Measurements from ENCODE around the gene SOS1. TPM values are rescaled to one million over a fixed set of nuclear protein-coding genes. Genes with fewer than 3 reads are reported as not detected.

Gene SOS1
- total RNA-seq, 1 donor from 2014 or later = 28.5 TPM

- no peak overlapping the region for H3K27ac ChIP-seq
- peaks cover 17% of the 10 kb centered on the region for H3K36me3 Mint-ChIP-seq
- H3K4me1 ChIP-seq = no peaks in the 10 kb centered on the region
- no peaks in the 10 kb centered on the region for H4K20me1 ChIP-seq (ENCODE audit: low read depth)
- no peak for TF ChIP-seq CTCF (IDR thresholded peaks at IDR 0.05)
- no peak for TF ChIP-seq EZH2 (IDR thresholded peaks at IDR 0.05)
- TF ChIP-seq EZH2phosphoT487 (IDR thresholded peaks at IDR 0.05) = no peak
- no peaks in the 10 kb centered on the region for H3K36me3 ChIP-seq
- H3K4me3 ChIP-seq = no peak overlapping the region
- no peak overlapping the region for H3K9ac ChIP-seq
- no peak overlapping the region for H3K4me3 Mint-ChIP-seq
- no peak overlapping the region for H3K4me2 ChIP-seq
- no peaks in the 10 kb centered on the region for H3K79me2 ChIP-seq (ENCODE audit: low read depth)
- H3K9me3 ChIP-seq (ENCODE audit: low read depth) = no peaks in the 10 kb centered on the region
- no peaks in the 10 kb centered on the region for H3K4me1 Mint-ChIP-seq
- no peaks in the 10 kb centered on the region for H3K9me3 Mint-ChIP-seq
- no peaks in the 10 kb centered on the region for H3K27me3 ChIP-seq
- no peak overlapping the region for H2AFZ ChIP-seq (replicated peaks)
- H3F3A ChIP-seq (ENCODE audit: low read depth) = no peaks in the 10 kb centered on the region
- no peak for DNase-seq (ENCODE audit: low spot score)
- H3K27me3 Mint-ChIP-seq (ENCODE audit: insufficient read depth, low read depth) = peaks cover 2% of the 10 kb centered on the region
- H3K27ac Mint-ChIP-seq = no peak overlapping the region
Measured at GRCh38 chr2:38981003-38981669, 139.7 kb downstream of the SOS1 start.

GRCh38 chr2:38978908-38979307 lies 141.9 kb downstream of the SOS1 start:
- H3K27ac Mint-ChIP-seq = peak overlapping the region; percentile 36
- Histone ChIP-seq H2AFZ (replicated peaks) (no peak overlapping the region), H3K27me3 (no peaks in the 10 kb centered on the region), H4K20me1 (ENCODE audit: low read depth) (no peaks in the 10 kb centered on the region), H3K4me3 (no peak overlapping the region), H3K79me2 (ENCODE audit: low read depth) (no peaks in the 10 kb centered on the region), H3K27ac (no peak overlapping the region), H3K4me1 (no peaks in the 10 kb centered on the region), H3K4me2 (no peak overlapping the region), H3K9ac (no peak overlapping the region), H3K9me3 (ENCODE audit: low read depth) (no peaks in the 10 kb centered on the region), H3F3A (ENCODE audit: low read depth) (no peaks in the 10 kb centered on the region), H3K36me3 (no peaks in the 10 kb centered on the region)
- H3K4me3 Mint-ChIP-seq = no peak overlapping the region
- DNase-seq (ENCODE audit: low spot score) = no peak
- no peak for TF ChIP-seq EZH2phosphoT487 (IDR thresholded peaks at IDR 0.05)
- TF ChIP-seq CTCF (IDR thresholded peaks at IDR 0.05) = no peak
- no peak for TF ChIP-seq EZH2 (IDR thresholded peaks at IDR 0.05)
- H3K9me3 Mint-ChIP-seq = no peaks in the 10 kb centered on the region
- no peaks in the 10 kb centered on the region for H3K4me1 Mint-ChIP-seq
- peaks cover 4% of the 10 kb centered on the region for H3K36me3 Mint-ChIP-seq
- H3K27me3 Mint-ChIP-seq (ENCODE audit: insufficient read depth, low read depth) = peaks cover 2% of the 10 kb centered on the region

- no peak overlapping the region for H2AFZ ChIP-seq (replicated peaks)
- no peaks in the 10 kb centered on the region for H3K79me2 ChIP-seq (ENCODE audit: low read depth)
- H3K9ac ChIP-seq = no peak overlapping the region
- no peaks in the 10 kb centered on the region for H4K20me1 ChIP-seq (ENCODE audit: low read depth)
- H3K4me1 ChIP-seq = no peaks in the 10 kb centered on the region
- no peaks in the 10 kb centered on the region for H3K36me3 ChIP-seq
- Mint-ChIP-seq H3K27ac (peak overlapping the region; percentile 36), H3K27me3 (ENCODE audit: insufficient read depth, low read depth) (peaks cover 2% of the 10 kb centered on the region), H3K4me3 (no peak overlapping the region), H3K9me3 (no peaks in the 10 kb centered on the region), H3K4me1 (no peaks in the 10 kb centered on the region), H3K36me3 (peaks cover 2% of the 10 kb centered on the region)
- H3K9me3 ChIP-seq (ENCODE audit: low read depth) = no peaks in the 10 kb centered on the region
- DNase-seq (ENCODE audit: low spot score) = no peak
- no peaks in the 10 kb centered on the region for H3F3A ChIP-seq (ENCODE audit: low read depth)
- H3K4me3 ChIP-seq = no peak overlapping the region
- H3K27ac ChIP-seq = no peak overlapping the region
- H3K4me2 ChIP-seq = no peak overlapping the region
- no peak for TF ChIP-seq CTCF (IDR thresholded peaks at IDR 0.05)
- no peak for TF ChIP-seq EZH2 (IDR thresholded peaks at IDR 0.05)
- no peak for TF ChIP-seq EZH2phosphoT487 (IDR thresholded peaks at IDR 0.05)
- no peaks in the 10 kb centered on the region for H3K27me3 ChIP-seq
Measured at GRCh38 chr2:38978296-38978903, 142.5 kb downstream of the SOS1 start.

All from neural progenitor cell (in vitro differentiated cells).